HG03060 (cell line): ENCODE data around the gene UNC5B.

Experiments
- ATAC-seq: cut with Tn5 transposase; IDR thresholded peaks from one replicate; pipeline ENCODE4 v1.9.1; 2021; ENCODE audit warnings: low read depth, moderate number of reproducible peaks; ENCODE audit not compliant: unreplicated experiment

Gene UNC5B

DNA sequence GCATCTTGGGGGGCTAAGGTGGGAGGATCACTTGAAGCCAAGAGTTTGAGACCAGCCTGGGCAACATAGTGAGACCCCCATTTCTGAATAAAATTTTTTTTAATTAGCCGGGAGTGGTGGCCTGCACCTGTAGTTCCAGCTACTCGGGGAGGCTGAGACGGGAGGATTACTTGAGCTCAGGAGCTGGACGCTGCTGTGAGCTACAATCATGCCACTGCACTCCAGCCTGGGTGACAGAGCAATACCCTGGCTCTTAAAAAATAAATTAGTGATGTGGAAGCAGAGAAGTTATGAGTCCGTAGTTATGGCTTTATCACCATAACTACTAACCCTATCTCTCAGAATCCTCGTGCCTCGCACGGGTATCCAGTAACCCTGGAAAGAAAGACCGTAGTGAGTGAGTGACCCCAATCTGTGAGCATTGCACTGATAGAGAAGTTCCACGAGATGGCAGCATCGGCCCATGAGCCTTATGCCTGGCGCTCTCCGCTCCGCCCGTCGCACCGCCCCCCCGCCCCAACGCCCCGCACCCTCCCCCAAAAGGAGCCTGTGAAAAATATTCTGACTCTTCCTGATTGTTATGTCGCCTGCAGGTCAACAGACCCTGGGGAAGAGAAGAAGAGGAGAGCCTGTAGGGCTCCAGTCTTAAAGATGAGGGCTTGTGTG is 101.8 kb downstream of the UNC5B start:
- no peak for ATAC-seq

DNA sequence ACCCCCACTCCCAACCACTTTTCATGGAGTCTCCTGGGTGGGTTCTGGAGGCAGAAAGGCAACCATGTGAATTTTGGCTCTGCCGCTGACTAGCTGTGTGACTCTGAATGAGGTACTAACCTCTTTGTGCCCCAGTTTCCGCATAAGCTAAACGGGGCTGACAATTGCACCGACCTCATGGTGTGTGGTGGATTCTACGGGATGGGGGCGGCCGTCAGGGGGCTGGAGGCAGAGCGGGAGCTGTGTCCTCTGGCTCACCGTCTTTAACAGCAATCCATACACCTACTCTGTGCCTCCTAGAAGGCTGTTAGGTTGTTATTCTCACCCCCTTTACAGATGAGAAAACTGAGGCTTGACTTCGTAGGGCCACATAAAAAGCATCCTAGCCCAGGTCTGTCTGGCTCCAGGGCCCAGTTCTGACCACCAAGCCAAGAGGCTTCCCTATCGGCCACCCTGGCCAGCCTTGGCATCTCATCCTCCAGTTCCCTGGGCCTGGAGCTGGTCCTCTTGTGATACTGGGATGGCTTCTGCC is 102.4 kb downstream of the UNC5B start:
- ATAC-seq: no peak

DNA sequence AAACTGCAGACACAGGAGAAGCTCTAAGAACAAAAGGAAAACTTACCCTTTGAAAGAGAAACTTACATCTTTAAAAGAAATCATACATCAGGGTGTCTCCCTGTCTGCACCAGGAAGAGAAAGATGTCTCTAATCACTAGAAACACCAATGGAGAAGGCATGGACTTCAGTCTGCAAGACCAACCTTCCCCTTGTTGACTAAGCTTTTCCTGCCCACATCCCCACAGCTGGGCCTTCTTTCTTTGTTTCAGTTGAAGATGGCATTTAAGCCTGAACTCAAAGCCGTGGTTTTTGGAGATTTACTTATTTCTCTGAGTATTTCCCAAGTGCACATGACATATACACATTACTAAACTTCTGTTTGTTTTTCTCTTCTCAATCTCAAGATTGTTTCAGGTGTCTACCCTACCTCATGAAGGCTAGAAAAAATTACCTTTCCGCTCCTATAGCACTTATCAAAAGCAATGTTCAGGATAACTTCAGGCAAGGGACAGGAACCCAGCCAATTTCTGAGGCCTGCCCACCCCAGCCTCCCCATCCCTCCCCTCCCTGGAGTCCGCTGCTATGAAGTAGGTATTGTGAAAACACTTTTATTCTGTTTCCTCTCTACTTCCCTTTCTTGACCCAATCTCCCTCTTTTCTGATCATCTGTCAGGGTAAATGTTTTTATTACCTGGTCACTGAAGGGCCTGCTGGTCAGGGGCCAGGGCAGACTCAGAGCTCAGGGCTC is 103.9 kb downstream of the UNC5B start:
- no peak for ATAC-seq

DNA sequence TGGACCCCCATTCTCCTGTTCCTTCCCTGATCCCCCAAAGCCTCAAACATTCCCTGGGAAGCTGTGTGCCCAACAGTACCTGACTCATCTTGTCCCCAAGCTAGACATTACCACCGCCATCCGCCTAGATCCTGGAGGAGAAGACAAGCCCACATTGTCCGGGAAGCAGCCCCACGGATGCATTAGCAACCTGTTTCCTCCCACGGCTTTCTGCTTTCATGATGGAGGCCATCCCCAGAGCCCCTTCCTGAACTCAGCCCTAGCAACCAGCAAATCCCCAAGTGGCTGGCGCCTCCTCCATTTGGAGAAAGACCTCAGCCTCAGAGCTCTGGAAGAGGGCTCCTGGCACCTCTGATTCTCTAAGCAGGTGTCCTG is 104.4 kb downstream of the UNC5B start:
- ATAC-seq: no peak

DNA sequence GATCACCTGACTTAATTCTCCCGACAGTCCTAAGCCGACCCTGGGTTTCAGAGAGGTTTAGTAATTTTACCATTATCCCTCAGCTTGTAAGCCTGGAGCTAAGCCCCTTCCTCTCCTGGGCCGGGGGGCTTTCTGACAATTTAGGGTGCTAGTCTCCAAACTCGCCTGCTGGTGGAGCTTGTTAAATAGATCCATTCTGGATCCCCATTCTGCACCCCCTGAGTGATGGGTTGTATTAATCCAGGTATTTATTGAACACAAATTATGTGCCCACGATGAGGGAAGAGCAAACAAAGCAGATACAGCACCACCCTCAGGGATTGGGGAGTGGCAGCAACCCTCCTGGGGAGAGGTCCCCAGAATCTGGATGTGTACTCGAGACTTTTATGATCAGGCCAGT is 105.4 kb downstream of the UNC5B start:
- no peak for ATAC-seq

DNA sequence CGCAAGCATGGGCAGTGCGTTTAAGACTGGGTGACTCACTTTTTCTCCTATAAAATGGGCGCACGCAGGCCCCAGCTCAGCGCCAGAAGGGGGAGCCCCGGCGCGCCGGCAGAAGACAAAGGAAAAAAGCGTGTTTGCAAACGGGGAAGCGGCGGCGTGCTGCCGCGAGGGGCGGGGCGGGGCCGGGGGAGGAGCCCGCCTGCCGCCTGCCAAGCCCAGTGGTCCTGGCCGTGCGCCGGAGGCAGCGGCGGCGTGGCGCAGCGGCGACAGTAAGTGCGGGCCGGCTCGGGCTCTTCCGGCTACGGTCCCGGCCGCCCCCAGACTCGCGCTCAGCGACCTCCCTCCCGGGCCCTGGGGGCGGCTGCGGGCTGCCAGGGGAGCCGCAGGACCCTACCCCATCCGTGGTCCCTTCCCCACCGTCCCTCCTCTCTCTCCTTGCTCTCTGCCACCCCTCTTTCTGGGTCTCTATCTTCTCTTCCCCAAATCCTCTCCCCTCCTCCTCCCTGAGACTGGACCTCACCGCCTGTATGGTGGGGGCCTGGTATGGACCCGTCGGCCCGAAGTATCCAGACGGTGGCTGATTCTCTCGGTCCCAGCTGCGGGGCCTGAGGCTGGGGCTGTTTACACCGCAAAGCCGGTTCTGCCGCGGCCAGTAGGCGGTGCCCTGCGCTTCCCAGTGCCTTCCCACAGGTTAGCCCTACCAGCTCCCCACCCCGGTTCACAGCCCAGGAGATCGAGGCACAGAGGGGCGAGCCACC is 106.9 kb downstream of the UNC5B start, which contains the start of gene SLC29A3:
SLC29A3 (plus strand) TSS at position 218 of the 758 bp plus-strand sequence; CDS start at position 269, 51 bp downstream.
- ATAC-seq: no peak

DNA sequence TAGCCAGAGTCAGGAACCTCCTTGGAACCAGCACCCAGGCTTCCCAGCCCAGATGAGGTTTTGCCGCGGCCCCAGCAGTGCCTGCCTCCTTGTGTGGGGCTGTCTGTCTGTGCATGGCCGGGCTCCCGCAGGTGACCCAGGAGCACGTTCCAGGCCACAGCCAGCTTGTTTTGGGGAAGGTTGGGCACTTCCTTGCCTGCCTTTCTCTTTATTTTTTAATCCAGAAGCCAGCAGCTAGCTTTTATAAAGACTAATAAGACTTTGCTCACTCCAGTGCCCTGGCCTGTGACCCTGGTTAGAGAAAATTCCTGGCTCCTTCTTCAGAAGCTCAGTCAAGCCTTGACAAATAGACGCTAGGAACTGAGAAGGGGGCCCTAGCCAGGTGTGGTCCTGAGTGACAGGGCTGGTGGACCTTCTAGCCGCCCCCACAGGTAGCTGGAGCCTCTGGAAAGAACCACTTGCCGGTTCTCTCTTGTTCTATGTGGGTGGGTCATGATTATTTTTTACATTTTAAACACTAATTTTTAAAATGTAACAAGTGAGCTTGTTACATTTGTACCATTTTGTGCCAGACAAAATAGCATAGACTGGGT is 107.5 kb downstream of the UNC5B start:
- no peak for ATAC-seq

DNA sequence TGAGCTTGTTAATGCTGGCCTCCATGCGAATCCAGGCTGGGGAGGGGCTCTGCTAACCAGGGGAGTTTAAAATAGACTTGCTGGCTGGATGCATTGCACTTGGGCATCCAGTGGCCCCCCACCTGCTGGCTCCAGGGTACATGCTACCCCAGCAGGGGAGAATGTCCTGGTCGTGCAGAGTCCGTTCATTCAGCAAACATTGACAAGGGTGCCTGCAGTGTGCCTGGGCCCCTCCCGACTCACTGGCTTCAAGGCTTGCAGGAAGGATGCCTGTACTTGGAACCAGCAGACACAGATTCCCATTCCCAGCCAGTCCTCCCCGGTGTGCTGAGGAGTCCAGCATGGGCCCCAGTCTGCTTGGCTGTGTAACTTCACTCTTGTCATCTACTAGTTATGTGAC is 108.2 kb downstream of the UNC5B start:
- no peak for ATAC-seq

DNA sequence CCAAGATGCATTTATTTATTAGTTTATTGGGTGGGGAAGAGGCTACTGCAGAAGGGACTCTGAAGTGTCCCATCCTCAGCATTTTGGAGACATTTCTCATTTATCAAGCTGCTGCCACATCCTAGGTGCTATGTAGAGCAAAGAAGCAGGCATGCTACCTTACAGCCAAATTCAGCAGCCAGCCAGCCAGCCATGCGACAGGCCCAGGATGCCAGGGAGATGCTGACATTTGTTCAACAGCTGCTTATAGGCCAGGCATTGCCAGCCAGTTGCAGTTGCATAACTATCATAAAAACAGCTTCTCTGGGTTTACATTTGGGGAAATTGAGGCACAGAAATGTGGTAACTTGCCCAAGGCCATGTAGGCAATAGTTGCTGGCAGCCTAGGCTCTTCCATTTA is 109.0 kb downstream of the UNC5B start:
- no peak for ATAC-seq

DNA sequence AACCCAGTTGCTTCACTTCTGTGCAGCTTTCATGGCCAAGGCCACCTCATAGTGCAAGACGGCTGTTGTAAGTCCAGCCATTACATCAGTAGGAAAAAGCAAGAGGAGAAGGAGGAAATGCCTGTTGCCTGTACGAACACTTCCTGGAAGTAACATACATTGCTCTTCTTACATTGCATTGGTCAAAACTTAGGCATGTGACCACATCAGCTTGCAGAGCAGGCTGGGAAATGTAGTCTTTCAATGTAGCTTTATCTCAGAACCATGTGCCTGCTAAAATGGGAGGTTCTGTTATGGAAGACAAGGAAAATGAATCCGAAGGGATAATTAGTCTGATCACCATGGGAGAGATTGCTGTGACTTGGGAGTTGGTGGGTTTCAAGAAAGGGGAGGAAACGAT is 111.0 kb downstream of the UNC5B start:
- ATAC-seq: no peak

DNA sequence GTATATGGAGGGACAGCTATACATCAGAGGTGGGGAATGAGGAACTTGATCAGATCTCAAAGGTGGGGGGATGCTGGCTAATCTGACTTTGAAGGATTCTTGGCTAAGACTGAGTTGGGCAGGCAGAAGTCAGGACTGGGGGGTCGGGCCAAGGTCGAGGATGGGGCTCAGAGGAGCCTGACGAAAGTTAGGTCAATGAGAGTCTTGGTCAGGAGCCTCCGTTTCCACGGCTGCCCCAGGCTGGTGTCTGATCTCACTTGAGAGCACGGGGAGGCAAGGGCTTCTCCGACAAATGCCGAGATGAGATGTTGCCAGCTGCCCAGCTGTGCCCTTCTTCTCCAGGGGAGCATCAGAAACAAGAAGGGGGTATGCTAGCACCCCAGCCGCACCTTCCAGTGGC is 112.4 kb downstream of the UNC5B start:
- no peak for ATAC-seq

DNA sequence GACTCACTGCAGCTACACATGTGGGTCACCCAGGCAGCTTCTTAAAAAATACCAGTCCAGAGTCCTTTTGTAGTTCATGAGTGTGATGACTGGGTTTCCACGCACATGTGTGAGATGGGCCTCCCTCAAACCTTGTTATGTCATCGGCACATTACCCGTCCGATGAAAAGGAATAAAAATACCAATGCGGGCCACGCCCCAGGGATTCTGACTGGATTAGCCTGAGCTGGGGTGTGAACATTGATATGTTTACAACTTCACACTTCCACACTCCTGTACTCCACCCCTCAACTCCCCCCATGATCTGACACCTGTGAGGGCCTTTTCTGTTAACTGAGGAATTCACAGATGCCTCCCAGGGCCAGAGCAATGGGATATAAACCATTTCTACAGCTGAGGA is 112.9 kb downstream of the UNC5B start:
- ATAC-seq: no peak

DNA sequence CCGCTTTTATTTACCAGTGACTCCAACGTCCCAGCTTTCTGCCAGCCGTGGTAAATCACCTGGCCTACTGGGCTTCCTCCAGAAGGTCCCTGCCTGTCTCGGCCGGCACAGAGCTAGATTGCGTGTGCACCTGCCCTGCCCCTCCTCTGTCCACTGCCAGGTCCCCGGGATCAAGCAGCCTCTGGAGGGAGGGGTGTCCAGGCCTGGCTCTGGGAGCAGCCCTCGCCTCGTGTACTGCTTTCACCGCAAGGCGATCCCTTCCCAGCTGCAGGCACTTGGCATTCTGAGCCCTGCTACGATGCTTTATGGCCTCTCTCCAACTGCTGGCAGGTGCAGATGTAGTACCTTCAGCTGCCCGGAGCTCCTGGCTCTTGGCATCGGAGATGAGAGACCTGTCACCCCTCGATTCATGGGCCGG is 114.1 kb downstream of the UNC5B start:
- no peak for ATAC-seq

DNA sequence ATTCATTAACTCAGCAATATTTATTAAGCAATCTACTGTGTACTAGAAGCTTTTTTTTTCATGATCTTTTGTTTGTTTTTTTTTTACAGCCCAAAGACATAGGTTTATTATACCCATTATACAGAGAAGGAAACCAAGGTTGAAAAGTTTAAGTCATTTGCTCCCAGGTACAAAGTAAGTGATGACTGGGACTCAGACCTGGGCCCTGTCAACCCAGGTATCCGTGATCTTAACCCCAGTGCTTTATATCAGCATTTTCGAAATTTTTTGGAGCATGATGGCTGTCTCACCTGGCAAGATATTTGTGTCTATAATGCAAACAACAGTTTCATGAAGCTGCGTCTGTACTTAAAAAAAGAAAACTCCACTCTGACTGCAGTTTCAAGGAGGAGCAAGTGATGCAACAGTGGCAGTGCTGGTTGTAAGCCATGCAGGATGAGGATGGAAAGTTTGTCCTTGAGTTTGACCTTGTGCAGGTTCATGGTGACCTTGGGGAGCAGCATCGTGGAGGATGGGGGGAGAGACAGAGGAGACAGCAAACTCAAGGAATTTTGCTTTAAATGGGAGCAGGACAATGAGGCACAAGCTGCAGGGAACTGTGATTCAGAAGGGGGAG is 118.5 kb downstream of the UNC5B start:
- no peak for ATAC-seq

DNA sequence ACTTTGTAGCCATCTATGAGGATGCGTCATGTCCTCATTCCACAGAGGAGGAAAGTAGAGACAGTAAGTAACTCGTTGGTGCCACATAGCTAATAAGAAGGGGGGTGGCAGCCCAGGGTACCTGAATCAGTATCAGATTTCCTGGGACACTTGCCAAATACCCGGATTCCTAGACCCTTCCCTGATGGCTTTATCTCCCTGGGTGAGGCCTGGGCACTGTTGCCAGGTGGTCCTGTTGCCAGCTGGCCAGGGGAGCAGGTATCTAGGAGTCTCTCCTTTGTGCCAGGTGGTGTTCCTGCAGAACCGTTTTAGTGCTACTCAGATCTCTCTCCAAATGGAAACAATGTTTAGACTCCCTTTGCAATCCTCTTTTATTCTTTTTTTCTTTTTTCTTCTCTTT is 119.4 kb downstream of the UNC5B start:
- ATAC-seq: no peak

DNA sequence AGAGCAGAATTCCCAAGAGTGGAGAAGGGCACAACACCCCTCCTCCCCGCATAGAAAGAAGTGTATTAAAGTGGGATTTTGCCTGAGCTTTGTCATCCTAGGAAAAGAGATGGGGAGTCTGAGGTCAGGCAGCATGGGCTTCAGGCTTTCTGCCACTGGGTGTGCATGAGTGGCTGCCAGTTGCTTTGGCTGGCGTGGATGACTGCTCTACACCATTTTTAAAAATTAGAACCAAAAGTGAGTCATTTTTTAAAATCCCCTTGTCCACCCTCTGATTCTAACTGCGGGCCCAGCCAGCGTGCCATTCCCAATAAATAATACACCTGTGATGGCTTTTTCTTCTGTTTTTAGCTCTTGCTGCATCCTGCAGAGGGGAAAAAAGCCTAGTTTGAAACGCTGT is 120.1 kb downstream of the UNC5B start:
- no peak for ATAC-seq

DNA sequence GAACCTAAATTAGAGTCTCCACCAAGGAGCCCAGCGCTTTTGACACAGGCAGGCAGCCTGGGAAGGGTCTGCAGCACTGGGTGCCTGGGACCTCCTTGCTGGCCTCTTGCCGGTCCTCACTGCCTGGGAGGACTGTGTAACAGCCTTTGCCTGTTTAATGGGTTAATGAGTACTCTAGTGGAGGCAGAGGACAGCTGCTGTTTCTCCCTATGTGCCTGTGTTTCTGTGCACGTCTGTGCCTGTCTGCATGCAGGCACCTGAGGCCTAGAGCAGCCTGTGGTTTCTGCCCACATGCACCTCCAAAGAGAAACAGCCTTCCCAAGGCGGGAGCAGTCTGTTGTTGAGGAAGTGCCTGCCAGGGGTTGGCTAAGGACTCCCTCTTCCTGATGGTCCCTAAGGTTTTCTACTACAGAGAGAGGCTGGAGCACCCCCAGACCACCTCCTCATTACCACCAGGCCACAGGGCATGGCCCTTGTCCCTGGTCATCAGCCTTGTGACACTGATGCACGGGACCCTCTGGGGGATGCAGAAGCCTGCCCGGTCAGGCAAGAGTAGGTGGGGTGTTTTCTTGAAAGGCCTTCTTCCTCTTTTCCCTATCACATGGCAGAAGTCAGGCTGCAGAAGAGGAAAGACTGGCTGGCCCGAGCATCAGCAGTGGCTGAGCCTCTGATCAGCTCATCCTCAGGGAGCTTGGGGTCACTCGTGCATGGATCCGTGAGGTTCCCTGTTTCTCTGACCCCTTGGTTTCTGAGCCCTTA is 120.9 kb downstream of the UNC5B start:
- no peak for ATAC-seq

DNA sequence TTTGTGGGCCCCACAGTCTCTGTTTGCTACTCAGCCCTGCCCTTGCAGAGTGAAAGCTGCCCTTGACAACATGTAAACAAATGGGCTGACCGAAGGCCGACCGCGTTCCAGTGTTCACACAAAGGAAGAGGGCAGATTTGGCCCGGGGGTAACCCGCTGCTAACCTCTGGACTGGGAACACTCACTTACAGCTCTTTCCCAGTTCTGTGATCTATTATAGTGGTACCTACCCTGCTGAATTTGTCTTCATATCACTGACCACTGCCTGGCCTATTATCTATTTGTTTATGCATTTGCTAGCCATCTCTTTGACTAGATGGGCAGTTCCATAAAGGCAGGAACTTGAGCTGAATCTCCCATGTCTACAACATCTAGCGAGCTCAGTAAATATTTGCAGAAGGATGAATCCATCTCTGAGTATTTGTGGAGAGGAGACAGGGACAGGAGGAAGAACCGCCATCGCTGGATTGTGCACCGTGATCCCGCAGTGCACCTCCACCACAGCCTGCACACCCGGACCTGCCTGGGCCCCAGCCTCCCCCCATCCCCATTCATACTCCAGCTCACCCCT is 121.9 kb downstream of the UNC5B start:
- ATAC-seq: no peak

DNA sequence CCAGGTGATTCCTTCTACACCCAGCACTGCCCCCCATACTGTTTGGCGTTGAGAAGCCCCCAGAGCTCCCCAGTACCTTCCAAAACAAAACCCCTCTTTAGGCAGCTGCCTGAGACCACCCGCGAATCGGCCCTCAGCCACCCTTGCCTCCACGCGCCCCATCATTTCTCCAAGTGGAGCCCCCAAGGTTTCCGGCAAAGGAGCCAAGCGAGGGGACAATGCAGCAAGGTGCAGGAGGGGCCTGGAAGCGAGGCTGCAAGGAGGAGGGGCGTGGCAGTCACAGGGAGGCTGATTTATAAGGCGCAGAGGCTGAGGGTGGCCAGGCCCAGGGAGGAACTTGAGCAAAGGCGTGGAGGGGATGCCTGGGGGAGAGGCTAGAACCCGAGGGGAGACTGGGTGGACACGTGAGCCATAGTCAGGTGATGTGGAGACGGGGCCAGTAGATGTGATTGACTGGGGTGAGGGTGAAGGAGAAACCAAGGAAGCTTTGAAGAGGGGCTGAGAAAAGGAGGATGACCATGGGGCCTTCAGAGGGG is 122.9 kb downstream of the UNC5B start:
- ATAC-seq: no peak
